ENCODE measurements around the gene PFKP.

DNA sequence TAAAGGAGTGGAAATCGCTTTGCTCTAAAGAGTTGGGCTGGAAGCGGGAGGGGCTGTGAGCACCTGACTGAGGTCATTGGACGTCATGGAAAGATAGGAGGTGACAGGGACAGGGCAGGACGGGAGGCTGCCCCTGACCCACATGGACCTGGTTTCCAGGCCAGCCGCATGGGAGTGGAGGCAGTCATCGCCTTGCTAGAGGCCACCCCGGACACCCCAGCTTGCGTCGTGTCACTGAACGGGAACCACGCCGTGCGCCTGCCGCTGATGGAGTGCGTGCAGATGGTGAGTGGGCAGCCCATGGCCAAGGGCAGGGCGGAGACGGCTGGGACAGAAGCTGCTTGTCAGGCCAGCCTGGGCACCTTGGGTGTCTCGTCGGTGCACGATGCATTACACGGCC, 41.8 kb downstream of the PFKP start:
- TF ChIP-seq CTCF (IDR thresholded peaks at IDR 0.05) (no peak), POLR2A (IDR thresholded peaks at IDR 0.05; ENCODE audit: low read depth) (no peak)

Measured in esophagus muscularis mucosa (tissue), 3 donors.